H9 (cell line): ENCODE results near the gene PI4KB. TPM values are rescaled to one million over a fixed set of nuclear protein-coding genes. Genes with fewer than 3 reads are reported as not detected.

Experiments used
- DNase-seq: peaks from one replicate; pipeline ENCODE4 v3.0.0-alpha.2; 2017
- H2AFZ ChIP-seq: one replicate; pipeline ENCODE4 v1.6.1; 2013; ENCODE audit warnings: mild to moderate bottlenecking, low read length, control low read depth, moderate library complexity
- H2AK5ac ChIP-seq: 2 replicates; pipeline ENCODE4 v1.6.1; 2013; ENCODE audit warnings: low read length, control low read depth, mixed read lengths; ENCODE audit not compliant: insufficient read length
- H2BK120ac ChIP-seq: one replicate; pipeline ENCODE4 v1.6.1; 2013; ENCODE audit warnings: low read depth, mild to moderate bottlenecking, low read length, control low read depth, inconsistent platforms; ENCODE audit not compliant: poor library complexity, severe bottlenecking
- H2BK12ac ChIP-seq: 2 replicates; pipeline ENCODE4 v1.6.1; 2013; ENCODE audit warnings: low read length, control low read depth, mixed read lengths, low read depth; ENCODE audit not compliant: insufficient read length
- H2BK15ac ChIP-seq: 2 replicates; pipeline ENCODE4 v1.6.1; 2013; ENCODE audit warnings: low read depth, low read length, control low read depth
- H2BK20ac ChIP-seq: one replicate; pipeline ENCODE4 v1.6.1; 2013; ENCODE audit warnings: low read depth, mild to moderate bottlenecking, low read length, control low read depth, inconsistent platforms; ENCODE audit not compliant: poor library complexity, severe bottlenecking
- H2BK5ac ChIP-seq: 2 replicates; pipeline ENCODE4 v1.6.1; 2013; ENCODE audit warnings: low read length, control low read depth, mixed read lengths; ENCODE audit not compliant: insufficient read length
- H3K14ac ChIP-seq: 2 replicates; pipeline ENCODE4 v1.6.1; 2013; ENCODE audit warnings: low read length, control low read depth; ENCODE audit not compliant: insufficient read depth
- H3K18ac ChIP-seq: 2 replicates; pipeline ENCODE4 v1.6.1; 2013; ENCODE audit warnings: low read depth, mild to moderate bottlenecking, mixed read lengths, low read length, control low read depth; ENCODE audit not compliant: insufficient read length
- H3K23ac ChIP-seq: 2 replicates; pipeline ENCODE4 v1.6.1; 2013; ENCODE audit warnings: low read length, control low read depth, mixed read lengths, low read depth; ENCODE audit not compliant: insufficient read length
- H3K23me2 ChIP-seq: 2 replicates; pipeline ENCODE4 v1.6.1; 2013; ENCODE audit warnings: low read depth, mild to moderate bottlenecking, mixed read lengths, low read length, control low read depth; ENCODE audit not compliant: insufficient read length, poor library complexity, severe bottlenecking
- H3K27ac ChIP-seq: 2 replicates; pipeline ENCODE4 v1.5.1; 2013; ENCODE audit warnings: low read length, control low read depth, mixed read lengths, low read depth; ENCODE audit not compliant: insufficient read length
- H3K27me3 ChIP-seq: 2 replicates; pipeline ENCODE4 v1.6.1; 2013; ENCODE audit warnings: low read length, control low read depth, inconsistent platforms; ENCODE audit not compliant: insufficient read depth
- H3K4ac ChIP-seq: 2 replicates; pipeline ENCODE4 v1.6.1; 2013; ENCODE audit warnings: low read depth, mild to moderate bottlenecking, control low read depth, inconsistent platforms, low read length, moderate library complexity
- H3K4me1 ChIP-seq: 2 replicates; pipeline ENCODE4 v1.6.1; 2013; ENCODE audit warnings: low read length, control low read depth, inconsistent platforms; ENCODE audit not compliant: insufficient read depth
- H3K4me2 ChIP-seq: 2 replicates; pipeline ENCODE4 v1.6.1; 2013; ENCODE audit warnings: low read length, control low read depth, mixed read lengths; ENCODE audit not compliant: insufficient read length, insufficient read depth
- H3K56ac ChIP-seq: 2 replicates; pipeline ENCODE4 v1.6.1; 2013; ENCODE audit warnings: low read depth, mild to moderate bottlenecking, mixed read lengths, low read length, control low read depth; ENCODE audit not compliant: insufficient read length
- H3K79me1 ChIP-seq: 2 replicates; pipeline ENCODE4 v1.6.1; 2013; ENCODE audit warnings: low read depth, mild to moderate bottlenecking, moderate library complexity, low read length, control low read depth, inconsistent platforms; ENCODE audit not compliant: insufficient read depth, poor library complexity, severe bottlenecking
- H3K79me2 ChIP-seq: 2 replicates; pipeline ENCODE4 v1.6.1; 2013; ENCODE audit warnings: low read length, control low read depth, inconsistent platforms; ENCODE audit not compliant: insufficient read depth
- H3K9ac ChIP-seq: 2 replicates; pipeline ENCODE4 v1.6.1; 2013; ENCODE audit warnings: low read length, control low read depth, mixed read lengths; ENCODE audit not compliant: insufficient read length; ENCODE audit errors: extremely low read depth
- H3K9me3 ChIP-seq: one replicate; pipeline ENCODE4 v1.6.1; 2013; ENCODE audit warnings: low read depth, low read length, inconsistent platforms; ENCODE audit not compliant: control insufficient read depth
- H3T11ph ChIP-seq: one replicate; pipeline ENCODE4 v1.6.1; 2013; ENCODE audit warnings: mild to moderate bottlenecking, low read length, control low read depth, inconsistent platforms
- H4K20me1 ChIP-seq: one replicate; pipeline ENCODE4 v1.6.1; 2013; ENCODE audit not compliant: control insufficient read depth, insufficient read length, insufficient read depth
- H4K5ac ChIP-seq: 2 replicates; pipeline ENCODE4 v1.6.1; 2013; ENCODE audit warnings: low read depth, mild to moderate bottlenecking, mixed read lengths, low read length, control low read depth; ENCODE audit not compliant: insufficient read length
- H4K8ac ChIP-seq: replicated peaks from 2 replicates; pipeline ENCODE4 v1.6.1; 2013; ENCODE audit warnings: low read length, control low read depth, mixed read lengths, low read depth; ENCODE audit not compliant: insufficient read length
- H4K91ac ChIP-seq: 2 replicates; pipeline ENCODE4 v1.6.1; 2013; ENCODE audit warnings: low read depth, mild to moderate bottlenecking, moderate library complexity, mixed read lengths, low read length, control low read depth; ENCODE audit not compliant: insufficient read length
- H3K27ac Mint-ChIP-seq, 3 experiments: 2 replicates in 2 of 3; 3 replicates in 1 of 3; pipeline ENCODE4 v1.8.0; 2020 to 2021; ENCODE audit warnings: mixed read lengths in 3 of 3, mild to moderate bottlenecking in 1 of 3, moderate library complexity in 1 of 3
- H3K27me3 Mint-ChIP-seq: 2 replicates; pipeline ENCODE4 v1.8.0; 2021; ENCODE audit warnings: low read depth, mild to moderate bottlenecking, moderate library complexity, mixed read lengths
- H3K36me3 Mint-ChIP-seq, 3 experiments: 2 replicates in 2 of 3; 3 replicates in 1 of 3; pipeline ENCODE4 v1.8.0; 2020 to 2021; ENCODE audit warnings: low read depth in 3 of 3, mixed read lengths in 3 of 3; ENCODE audit not compliant: insufficient read depth in 1 of 3
- H3K4me1 Mint-ChIP-seq, 2 experiments: 2 replicates each; pipeline ENCODE4 v1.8.0; 2020; ENCODE audit warnings: mixed read lengths in 2 of 2
- H3K4me3 Mint-ChIP-seq, 2 experiments: 2 replicates in 1 of 2; 3 replicates in 1 of 2; pipeline ENCODE4 v1.8.0; 2020 to 2021; ENCODE audit warnings: mild to moderate bottlenecking in 2 of 2, mixed read lengths in 2 of 2, moderate library complexity in 1 of 2
- H3K9me3 Mint-ChIP-seq, 2 experiments: 2 replicates in 1 of 2; 3 replicates in 1 of 2; pipeline ENCODE4 v1.8.0; 2020; ENCODE audit warnings: mild to moderate bottlenecking in 2 of 2, mixed read lengths in 2 of 2, moderate library complexity in 1 of 2
- CTCF ChIP-seq: fragments of 200-600 bp; sonication (generic); conservative IDR thresholded peaks from 3 replicates; pipeline ENCODE4 v1.8.0; 2021; ENCODE audit warnings: antibody characterized with exemption, mild to moderate bottlenecking
- WGBS: extraction: QIAGEN DNeasy Blood & Tissue Kit; methylation state at CpG from one replicate; pipeline ENCODE4 v1.1.7; 2013; ENCODE audit warnings: missing lambda C conversion rate, low lambda C conversion rate, mixed read lengths; ENCODE audit not compliant: insufficient read length; ENCODE audit errors: extremely low coverage; 5-methylcytosine and 5-hydroxymethylcytosine counted together
- total RNA-seq: library from RNA; stranded (reverse); gene quantifications from 2 replicates; pipeline ENCODE4 v1.2.1, GENCODE V29; 2021

The PI4KB gene
- total RNA-seq, 1 experiment from 2014 or later, result 39.1 TPM

GRCh38 chr1:151326619-151327222 is 495 bp downstream of the PI4KB start:
- no peak overlapping the region for H2BK5ac ChIP-seq
- H3K4me1 ChIP-seq, result no peaks in the 10 kb centered on the region; the same call in 1 of the 2 replicates
- peak overlapping the region; percentile 51 to 90 (median 64) for H3K27ac Mint-ChIP-seq
- no peaks in the 10 kb centered on the region for H4K20me1 ChIP-seq
- no peaks in the 10 kb centered on the region for H3K27me3 ChIP-seq
- no peak overlapping the region for H3T11ph ChIP-seq
- no CpG with 5 or more reads among the region's 12 CpGs for WGBS
- H3K79me1 ChIP-seq, result no peaks in the 10 kb centered on the region
- H4K5ac ChIP-seq, result no peak overlapping the region
- peaks cover 3% of the 10 kb centered on the region; the same call in 1 of the 2 replicates for H3K27me3 Mint-ChIP-seq
- H3K9ac ChIP-seq, result peak overlapping the region; percentile 33
- H3K4me2 ChIP-seq, result peak overlapping the region; percentile 67
- peaks cover 15% of the 10 kb centered on the region in 2 experiments for H3K4me1 Mint-ChIP-seq
- no peak overlapping the region for H3K23ac ChIP-seq
- no peaks in the 10 kb centered on the region for H3K9me3 Mint-ChIP-seq
- no peak overlapping the region for H2BK15ac ChIP-seq
- H3K79me2 ChIP-seq, result no peaks in the 10 kb centered on the region
- H2BK20ac ChIP-seq, result no peak overlapping the region
- H3K14ac ChIP-seq, result no peak overlapping the region
- H4K91ac ChIP-seq, result no peak overlapping the region
- no peak overlapping the region for H3K4ac ChIP-seq
- DNase-seq, result no peak
- H4K8ac ChIP-seq, result no peak overlapping the region
- no peak overlapping the region for H3K18ac ChIP-seq
- no peaks in the 10 kb centered on the region for H3K9me3 ChIP-seq
- peaks cover 8 to 34% (median 19%) of the 10 kb centered on the region in 3 experiments; a peak in 6 of 7 replicates for H3K36me3 Mint-ChIP-seq
- no peak overlapping the region for H2BK120ac ChIP-seq
- H2AFZ ChIP-seq, result no peak overlapping the region
- no peak overlapping the region for H3K27ac ChIP-seq
- H3K56ac ChIP-seq, result no peak overlapping the region
- peak overlapping the region; percentile 88 to 89 for H3K4me3 Mint-ChIP-seq
- H2AK5ac ChIP-seq, result no peak overlapping the region
- peaks cover 13% of the 10 kb centered on the region for H3K23me2 ChIP-seq
- no peak overlapping the region for H2BK12ac ChIP-seq
- TF ChIP-seq CTCF, result no peak
